Stimulated activated CD8-positive, alpha-beta memory T cell treated with anti-CD3 and anti-CD28 coated beads, Interleukin-4, amount 100 ng/mL, for 48 hours (primary cell): ENCODE data around the gene SRGAP3.

ENCODE experiments used
- DNase-seq: peaks from one replicate; pipeline ENCODE4 v3.0.0-alpha.2; 2020

Gene SRGAP3

DNA sequence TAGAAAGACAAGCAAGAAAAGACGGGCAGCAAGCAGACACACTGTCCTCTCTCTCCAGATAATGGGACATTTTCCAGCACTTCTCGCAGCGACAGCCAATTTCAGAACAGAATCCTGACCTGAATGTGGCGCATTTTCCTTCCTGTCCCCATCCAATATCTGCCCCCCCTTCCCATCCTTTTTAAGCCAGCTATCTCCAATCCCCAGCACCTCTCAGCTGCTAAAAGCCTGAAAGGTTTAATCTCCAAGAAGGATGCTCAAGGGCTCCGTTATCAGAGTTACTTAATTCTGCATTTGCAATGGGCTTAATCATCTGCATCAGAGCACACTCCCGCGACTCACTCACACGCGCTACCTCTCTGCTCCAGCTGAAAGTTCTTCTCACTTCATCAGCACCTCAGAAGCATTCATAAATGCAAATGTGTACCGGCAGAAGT lies 50.5 kb downstream of the SRGAP3 start:
- no peak for DNase-seq

DNA sequence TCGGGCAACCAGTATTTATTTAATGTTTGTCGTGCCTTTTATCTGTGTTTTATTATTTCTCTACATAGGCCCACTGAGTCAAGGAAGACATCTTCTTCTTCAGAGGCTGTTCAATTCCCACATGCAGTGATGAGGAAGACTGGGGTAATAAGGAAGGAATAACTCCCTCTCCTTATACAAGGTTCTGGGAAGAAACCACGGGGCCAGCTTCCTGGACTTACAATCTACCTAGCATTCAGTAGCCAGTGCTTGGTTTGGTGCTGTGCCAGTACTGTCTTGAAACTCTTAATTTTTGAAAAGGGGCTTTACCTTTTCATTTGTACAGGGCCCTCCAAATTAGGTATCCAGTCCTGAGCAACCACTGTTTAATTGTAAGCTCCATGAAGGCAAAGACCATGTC lies 51.2 kb downstream of the SRGAP3 start:
- no peak for DNase-seq

DNA sequence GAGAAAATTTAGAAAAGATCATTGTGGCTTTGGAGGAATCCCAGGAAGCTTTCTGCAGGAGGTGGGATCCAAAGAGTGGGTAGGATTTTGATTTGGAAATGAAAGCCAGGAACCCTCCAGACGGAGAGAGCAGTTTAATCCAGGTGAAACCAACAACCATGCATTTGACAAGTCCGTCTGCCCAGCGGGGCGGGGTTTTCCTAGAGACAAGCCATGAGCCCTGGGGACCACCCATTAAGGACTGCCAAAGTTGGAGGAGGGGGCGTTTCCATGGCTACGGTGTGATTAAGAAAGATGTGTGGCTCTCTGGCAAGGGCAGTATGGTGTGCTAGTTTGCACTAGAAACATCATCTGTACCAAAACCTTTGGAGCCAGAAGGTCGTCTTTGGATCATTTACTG lies 53.4 kb downstream of the SRGAP3 start:
- no peak for DNase-seq

DNA sequence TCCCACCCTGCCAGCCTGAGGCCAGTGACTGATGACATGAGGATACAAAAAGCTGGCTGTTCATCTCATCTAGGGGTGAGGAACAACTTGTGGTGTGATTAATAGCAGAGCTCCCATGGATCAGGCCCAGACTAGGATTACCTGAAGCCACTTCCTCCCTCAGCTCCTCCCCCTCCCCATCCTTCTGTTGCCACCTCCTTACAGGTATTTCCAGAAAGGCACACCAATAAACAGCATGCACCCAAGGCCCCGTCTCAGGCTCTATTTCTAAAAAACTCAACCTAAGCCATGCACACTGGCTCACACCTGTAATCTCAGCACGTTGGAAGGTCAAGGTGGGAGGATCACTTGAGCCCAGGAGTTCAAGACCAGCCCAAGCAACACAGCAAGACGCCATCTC lies 54.1 kb downstream of the SRGAP3 start:
- DNase-seq = no peak

DNA sequence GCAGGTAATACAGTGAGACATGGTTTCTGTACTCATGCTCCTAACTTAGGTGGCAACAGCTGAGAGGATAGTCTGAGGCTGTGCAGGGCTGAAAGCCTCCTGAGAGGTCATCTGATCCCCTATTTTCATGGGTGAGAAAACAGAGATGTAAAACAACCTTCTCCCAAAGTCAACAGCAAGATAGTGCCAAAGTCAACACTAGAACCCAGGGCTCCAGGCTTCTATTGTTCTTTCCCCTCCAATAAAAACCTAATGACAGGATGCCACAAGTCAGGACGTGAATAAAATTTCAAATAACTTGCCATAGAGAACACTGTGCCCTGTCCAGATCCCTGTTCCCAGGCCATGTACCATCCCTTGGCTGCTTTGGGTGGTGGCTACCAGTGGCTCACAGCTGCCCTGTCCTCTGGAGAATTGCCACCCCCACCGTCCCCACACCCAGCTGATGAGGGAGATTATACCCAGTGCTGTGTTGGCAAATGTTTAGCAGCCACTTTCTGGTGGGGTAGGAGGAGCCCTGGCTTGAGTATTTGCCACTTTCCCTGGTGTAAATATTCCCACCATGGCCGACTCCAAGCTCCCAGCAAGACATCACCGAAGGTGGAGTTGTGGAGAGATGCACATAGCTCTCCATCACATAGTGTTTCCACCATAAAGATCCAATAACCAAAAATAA lies 54.8 kb downstream of the SRGAP3 start:
- DNase-seq = no peak

DNA sequence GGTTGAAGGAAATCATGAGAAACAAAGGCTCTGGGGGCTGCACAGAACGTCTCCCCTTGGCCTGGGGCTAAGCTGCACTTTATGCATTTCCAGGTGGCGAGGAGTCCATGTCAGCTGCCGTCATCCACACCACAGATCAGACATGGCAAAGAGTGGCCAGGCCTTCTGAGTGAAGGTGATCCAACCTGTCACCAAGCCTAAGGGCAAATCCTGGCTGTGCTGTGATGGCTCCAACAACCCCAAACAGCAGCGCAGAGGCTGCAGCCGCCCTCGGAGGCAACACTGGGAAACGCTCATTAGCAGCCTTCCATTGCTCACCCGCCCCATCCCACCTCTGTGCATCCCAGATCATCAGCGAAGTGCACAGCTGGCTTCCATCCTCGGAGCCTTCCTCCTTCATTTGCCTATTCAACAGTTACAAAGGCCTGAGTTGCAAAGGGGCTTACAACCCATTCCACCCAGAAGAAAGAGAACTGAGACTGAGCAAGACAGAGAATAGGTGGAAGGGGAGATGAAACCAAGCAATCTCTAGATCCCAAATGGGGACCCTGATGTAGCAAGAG lies 55.7 kb downstream of the SRGAP3 start:
- no peak for DNase-seq

DNA sequence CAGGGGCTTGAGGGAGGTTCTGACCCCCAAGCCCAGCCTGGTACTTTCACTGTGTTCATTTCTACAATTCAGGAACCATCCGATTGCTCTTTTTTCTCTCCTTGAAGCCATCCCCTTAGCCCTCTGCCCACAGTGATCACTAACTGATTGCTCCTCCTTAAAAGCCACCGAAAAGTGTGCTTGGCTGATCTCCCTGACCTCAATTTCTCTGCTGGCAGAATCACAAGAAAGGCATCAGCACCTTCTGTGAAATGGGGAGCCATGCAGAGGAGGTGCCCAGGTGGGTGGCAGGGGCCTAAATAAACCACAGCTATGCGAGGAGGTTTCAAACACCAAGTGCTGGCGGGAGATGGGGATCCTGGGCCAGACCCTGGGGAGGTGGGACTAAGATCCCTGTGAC lies 56.2 kb downstream of the SRGAP3 start:
- no peak for DNase-seq

DNA sequence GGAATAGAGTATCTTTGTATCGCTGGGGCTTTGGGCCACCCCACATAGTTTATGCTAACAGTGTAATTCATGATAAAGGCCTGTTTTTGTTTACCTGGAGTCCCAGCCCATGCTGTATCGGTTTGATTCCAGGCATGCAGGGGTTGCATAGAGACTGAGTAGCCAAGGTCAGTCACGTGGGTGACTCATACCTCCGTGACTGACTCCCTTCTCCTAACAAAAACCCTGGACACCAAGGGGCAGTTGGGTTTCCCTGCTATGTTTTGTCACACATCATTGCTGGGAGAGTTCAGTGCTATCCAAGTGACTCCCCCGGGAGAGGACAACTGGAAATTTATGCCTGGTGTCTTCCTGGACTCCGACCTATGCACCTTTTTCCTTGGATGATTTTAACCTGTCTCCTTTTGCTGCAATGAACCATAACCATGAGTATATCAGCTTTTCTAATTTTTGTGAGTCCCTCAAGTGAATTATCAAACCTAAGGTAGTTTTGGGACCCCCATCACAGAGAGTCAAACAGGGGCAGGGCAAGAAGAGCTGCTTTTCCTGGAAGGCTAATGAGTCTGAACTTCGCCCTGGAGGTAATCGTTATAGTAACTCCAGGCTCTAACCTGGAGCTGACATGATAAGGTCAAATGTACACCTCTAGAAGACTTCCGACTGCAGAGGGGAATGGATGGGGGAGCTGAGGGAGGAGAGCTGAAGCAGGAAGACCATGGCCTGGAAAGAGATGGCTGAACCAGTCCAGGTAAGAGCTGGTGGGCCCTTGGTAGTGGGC lies 57.0 kb downstream of the SRGAP3 start:
- no peak for DNase-seq

DNA sequence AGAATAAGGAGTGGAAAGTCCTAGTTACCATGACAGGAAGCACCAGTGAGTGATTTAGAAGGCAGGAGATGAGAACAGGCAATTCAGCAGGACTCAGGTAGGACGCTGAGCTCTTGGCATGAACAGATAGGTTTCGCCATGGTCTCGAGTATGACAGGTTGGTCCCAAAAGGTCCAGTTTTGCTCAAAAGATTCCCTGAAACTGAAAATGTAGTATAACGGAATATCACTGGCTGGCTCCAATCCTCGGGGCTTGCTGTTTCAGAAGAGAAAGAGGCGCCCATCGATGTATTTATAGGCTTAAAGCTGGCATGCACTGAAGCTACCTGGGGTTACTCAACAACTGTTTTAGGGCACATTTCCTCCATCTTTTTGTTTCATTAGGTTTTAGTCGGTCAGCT lies 59.2 kb downstream of the SRGAP3 start:
- DNase-seq = no peak

DNA sequence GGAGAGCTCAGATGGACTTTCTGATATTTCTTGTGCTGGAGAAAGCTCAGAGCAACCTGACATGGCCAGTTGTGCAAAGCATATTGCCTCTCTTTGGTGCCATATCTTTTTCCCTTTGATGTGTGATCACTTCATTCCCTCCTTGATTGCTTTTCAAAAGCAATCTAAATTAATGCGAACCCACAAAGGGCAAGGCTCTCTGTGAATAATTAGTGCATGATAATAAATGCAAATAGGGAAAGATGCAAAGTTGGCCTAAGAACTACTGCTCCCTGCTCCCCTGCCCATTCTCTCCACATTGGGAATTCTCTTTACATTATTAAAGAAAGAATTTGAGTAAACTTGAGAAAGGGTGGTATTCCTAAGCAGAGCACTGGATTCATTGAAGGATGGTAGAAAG lies 60.9 kb downstream of the SRGAP3 start:
- DNase-seq = no peak

DNA sequence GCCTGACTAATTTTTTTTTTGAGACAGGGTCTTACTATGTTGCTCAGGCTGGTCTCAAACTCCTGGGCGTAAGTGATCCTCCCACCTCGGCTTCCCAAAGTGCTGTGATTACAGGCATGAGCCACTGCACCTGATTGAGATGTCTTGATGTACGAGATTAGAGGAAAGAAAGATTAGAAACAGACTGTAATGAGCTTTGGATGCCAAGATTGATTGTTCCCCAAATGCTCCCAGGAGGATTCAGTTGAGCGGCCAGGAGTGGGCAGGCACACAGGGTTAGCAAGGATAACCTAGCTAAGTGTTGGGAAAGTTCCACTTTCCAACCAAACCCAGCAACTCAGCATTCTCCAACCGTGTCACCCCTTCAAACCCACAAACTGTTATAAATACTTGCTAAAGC lies 63.7 kb downstream of the SRGAP3 start:
- no peak for DNase-seq

DNA sequence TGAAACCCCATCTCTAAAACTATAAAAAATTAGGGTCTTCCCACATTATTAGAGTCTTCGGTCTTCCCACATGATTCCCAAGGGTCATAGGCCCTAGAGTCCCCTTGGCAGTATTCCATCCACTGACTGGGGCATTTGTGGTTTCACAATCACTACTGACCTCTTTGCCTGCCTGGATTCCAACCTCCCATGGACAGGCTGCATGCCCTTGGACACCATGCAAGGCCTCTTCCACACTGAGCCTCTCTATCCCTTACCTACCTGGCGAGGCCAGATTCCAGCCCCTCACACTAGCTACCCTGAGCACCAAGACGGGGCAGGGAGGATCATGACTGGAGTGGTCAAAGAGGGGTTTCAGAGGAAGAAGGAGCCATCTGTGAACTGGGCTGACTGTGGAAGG lies 64.4 kb downstream of the SRGAP3 start:
- no peak for DNase-seq

DNA sequence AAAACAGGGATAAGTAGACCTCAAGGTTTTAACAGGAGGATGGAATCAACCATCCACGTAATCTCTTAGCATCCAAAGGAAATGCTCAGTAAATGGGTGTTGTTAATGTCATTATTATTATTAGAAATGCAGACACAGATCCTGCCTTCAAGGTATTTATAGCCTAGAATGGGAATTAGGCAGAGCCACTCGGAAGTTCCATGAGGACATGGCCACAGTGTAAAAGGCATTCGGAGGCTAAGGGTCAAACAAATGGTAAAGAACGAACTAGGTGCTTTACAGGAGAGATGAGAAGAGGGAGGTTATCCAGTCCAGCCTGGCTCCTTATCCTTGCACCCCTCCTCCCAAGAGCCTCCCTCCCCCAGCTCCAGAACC lies 65.0 kb downstream of the SRGAP3 start:
- no peak for DNase-seq

DNA sequence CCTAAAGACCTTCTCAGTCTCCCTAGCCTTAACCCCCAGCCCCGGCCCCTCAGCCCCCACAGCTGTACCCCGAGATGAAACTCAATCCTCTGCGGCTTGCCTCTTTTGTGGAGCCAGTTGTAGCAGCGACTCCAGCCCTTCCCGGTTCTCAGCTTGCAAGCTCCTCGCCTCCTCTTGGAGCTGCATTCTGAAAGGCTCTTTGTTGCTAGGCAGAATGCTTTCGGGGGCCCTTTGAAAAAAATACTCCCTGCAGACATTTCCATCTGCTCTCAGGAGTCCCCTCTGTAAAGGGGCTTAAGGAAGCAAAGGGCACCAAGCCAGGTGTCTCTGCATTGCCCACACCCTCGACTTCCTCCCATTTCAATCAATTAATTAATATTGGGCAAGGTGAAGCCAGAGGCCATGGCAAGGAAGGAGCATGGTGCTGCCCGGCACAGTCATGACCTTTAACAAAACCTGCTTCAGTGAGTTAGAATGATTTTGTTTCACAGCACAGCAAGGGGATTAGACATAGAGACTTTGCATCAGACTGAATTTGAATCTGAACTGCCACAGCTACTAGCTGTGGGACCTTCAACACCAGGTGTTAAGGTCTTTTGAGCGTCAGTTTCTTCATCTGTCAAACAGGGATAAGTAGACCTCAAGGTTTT lies 65.5 kb downstream of the SRGAP3 start:
- DNase-seq = no peak

DNA sequence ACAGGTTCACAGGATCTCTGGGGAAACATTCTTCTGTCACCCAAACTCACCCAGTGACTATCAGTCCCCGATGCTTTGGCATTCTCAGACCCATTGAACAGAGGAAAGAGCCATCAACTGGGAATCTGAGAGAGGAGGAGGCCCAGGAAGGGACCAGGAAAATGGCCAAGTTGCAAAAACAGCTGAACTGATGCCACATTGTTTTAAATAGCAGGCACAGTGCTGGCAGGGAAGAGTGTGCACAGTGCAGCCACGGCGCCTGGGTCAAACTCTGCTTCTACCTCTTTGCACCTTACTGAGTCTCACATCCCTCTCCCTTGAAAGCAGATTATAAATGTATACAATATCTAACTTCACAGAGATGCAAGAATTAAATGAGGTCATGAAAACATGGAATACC lies 66.4 kb downstream of the SRGAP3 start:
- DNase-seq = no peak

DNA sequence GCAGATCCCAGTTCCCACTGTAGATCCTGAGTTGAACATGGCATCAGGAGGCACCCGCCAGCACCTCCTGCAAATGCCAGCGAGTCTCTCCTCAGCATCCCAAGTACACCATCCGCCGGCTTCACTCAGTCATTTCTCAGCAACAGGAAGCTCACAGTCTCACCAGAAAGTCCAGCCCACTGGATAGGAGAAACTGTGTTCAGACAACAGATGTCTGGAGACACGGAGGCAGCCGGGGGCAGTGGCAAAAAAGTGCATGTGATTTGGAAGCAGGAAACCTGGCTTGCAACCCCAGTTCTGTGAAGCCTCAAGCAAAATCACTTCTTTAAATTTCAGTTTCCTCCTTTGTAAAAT lies 68.7 kb downstream of the SRGAP3 start:
- peak; percentile 32 for DNase-seq

DNA sequence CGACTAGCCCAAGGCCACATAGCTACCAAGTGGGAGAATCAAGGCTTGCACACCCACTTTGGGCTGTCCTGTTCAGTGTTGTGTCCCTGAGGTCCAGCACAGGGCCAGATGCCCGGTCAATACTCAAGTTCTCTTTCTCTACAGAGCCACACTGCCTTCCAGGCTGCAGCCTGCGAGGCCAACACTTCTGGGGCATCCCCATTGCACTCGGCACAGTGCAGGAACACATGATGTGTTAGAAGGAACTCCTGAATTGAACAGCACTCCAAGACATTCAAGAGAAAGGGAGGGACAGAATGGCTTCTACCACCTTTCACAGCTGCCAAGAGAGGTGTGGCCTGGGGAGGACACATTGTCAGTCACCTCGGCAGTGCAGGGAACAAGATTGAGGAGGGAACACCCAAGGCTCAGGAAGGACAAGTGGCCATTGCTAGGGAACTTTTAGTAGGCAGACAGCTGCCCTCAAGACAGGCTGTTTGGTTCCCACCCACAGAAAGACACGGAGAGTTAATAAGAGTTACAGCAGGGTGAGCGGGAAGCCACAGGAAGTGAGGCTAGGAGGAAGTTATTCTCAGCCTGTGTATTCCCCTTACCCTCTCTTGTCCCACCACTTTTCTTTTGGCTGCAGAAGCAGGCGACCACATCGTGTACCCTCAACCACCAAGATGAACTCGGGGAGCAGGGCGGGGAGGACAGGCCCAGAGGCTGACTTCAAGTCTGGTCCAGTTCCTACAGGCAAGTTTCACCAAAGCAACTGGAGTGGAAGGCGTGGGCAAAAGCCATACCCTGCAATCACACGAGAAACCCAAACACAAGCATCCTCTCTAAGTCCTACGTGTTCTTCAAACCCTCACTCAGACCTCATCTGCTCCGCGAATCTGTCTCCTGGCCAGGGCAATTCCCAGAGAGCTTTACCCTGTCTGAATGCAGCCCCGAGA lies 69.4 kb downstream of the SRGAP3 start:
- no peak for DNase-seq

DNA sequence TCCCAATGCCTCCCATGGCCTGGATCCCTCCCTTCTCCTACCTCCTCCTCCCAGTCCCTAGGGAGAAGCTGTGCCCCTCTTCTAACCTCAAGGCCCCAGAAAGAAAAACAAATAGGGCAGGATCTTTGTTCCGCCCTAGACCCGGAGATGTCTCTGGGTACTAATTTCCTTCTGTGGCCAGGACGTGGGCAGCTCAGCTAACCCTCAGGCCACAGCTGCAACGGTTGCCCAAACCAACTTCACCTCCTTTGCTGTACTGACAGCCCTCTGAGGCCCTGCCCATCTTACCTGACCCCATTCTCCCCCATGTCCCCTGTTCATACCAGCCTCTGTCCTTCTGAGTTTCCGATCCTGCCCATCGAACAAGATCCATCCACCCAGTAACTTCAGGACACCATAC lies 70.7 kb downstream of the SRGAP3 start:
- no peak for DNase-seq

DNA sequence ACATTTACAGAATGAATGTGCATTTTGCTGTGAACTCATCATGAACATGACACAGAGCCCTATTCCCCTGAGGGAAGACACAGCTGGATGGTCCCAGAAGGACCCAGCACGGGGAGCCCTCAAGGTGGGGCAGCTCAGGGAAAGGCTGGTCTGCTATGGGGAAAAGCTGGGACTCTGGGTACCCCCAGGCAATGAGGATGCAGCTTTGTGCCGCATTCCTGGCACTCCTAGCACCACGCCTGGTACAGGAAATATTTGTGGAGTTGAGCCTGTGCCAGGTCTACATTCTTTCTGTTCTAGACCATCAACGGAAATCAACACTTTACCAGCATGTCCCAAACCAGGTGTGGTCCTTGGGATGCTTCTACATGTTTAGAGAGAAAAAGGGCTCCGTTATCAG lies 74.0 kb downstream of the SRGAP3 start:
- DNase-seq = no peak

DNA sequence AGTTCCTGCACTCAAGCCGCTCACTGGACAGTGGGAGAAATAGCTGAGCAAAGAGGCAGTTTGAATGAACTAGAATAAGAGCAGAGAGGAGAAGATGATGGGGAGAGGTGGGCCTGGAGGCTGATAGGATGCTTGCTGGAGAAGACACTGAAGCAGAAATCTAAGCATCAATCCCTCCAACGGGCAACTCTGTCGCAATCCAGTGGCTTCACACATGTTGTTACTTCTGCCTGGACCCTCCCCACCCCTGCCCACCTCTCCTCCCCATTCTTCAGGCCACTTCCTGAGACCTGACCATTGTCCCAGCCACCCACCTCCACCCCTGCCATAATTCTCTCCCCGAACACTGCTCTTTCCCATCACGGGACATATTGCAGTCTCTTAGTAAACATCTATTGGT lies 76.0 kb downstream of the SRGAP3 start:
- DNase-seq = no peak

DNA sequence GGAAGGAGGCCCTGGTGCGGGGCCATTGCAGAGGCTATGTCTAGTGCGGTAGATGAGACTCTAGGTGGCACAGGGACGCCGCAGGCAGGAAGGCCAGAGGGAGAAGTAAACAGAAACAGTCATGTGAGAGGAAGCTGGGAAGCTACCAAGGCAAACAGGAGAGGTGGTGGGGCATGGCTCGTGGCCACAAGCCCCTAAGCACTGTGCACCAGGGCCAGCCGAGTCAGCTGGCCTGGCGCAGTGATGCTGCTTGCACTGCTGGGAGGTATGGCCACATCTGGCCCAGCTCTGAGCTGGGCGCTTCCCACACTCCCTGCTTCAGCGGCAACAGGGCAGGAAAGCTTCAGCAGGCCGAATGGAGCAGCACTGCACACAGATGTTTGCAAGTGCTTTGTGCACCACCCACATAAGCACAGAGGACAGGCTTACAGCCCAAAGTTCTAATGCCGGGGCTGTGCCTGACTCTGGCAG lies 76.6 kb downstream of the SRGAP3 start:
- no peak for DNase-seq

DNA sequence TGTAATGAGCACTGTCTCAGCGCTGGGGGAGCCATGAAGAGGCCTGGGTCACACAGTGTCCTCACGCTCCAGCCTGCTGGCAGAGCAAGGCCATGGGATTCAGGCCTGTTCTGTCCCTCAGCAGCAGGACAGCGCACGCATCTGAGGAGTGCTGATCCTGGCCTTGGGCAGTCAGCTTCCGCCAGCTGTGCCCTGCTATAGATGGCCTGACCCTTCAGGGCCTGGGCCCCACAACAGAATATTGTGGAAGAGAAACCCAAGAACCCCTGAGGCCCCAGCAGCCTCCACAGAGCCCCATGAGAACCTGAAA lies 78.6 kb downstream of the SRGAP3 start:
- DNase-seq = no peak
